MM.1S (cell line): Measurements from ENCODE around the gene FRMD7.

Source experiments
- DNase-seq: peaks from one replicate; pipeline ENCODE4 v3.0.0-alpha.2; 2015
- H2AFZ ChIP-seq: fragments of 300-600 bp; sonication (generic); 2 replicates; pipeline ENCODE4 v1.6.0; 2016; ENCODE audit warnings: antibody characterized with exemption, low read length
- H3F3A ChIP-seq: fragments of 300-600 bp; sonication (generic); 2 replicates; pipeline ENCODE4 v1.6.1; 2016; ENCODE audit warnings: mild to moderate bottlenecking, antibody characterized with exemption, low read length, moderate library complexity, mixed read lengths; ENCODE audit not compliant: insufficient read depth
- H3K27ac ChIP-seq: fragments of 300-600 bp; sonication (generic); 2 replicates; pipeline ENCODE4 v1.5.1; 2016; ENCODE audit warnings: mild to moderate bottlenecking, low read length
- H3K27me3 ChIP-seq: fragments of 300-600 bp; sonication (generic); replicated peaks from 2 replicates; pipeline ENCODE4 v1.6.0; 2016; ENCODE audit warnings: low read length; ENCODE audit not compliant: insufficient read depth
- H3K36me3 ChIP-seq: fragments of 300-600 bp; sonication (generic); replicated peaks from 2 replicates; pipeline ENCODE4 v1.6.1; 2016; ENCODE audit warnings: mild to moderate bottlenecking, low read length, mixed read lengths; ENCODE audit not compliant: insufficient read depth
- H3K4me1 ChIP-seq: fragments of 300-600 bp; sonication (generic); 2 replicates; pipeline ENCODE4 v1.6.1; 2016; ENCODE audit warnings: low read length, mixed read lengths
- H3K4me2 ChIP-seq: fragments of 300-600 bp; sonication (generic); 2 replicates; pipeline ENCODE4 v1.6.0; 2016; ENCODE audit warnings: low read depth, low read length
- H3K4me3 ChIP-seq: fragments of 300-600 bp; sonication (generic); 2 replicates; pipeline ENCODE4 v1.5.1; 2016; ENCODE audit warnings: low read length, mixed read lengths
- H3K79me2 ChIP-seq: fragments of 300-600 bp; sonication (generic); 2 replicates; pipeline ENCODE4 v1.6.1; 2016; ENCODE audit warnings: mixed run types, low read length, mixed read lengths
- H3K9ac ChIP-seq: fragments of 300-600 bp; sonication (generic); 2 replicates; pipeline ENCODE4 v1.6.1; 2016; ENCODE audit warnings: low read length, mixed read lengths
- H3K9me2 ChIP-seq: fragments of 300-600 bp; sonication (generic); replicated peaks from 2 replicates; pipeline ENCODE4 v1.6.1; 2016; ENCODE audit warnings: mild to moderate bottlenecking, low read length, mixed read lengths; ENCODE audit not compliant: insufficient read depth
- H3K9me3 ChIP-seq: fragments of 300-600 bp; sonication (generic); replicated peaks from 2 replicates; pipeline ENCODE4 v1.6.1; 2016; ENCODE audit warnings: mild to moderate bottlenecking, low read length, mixed read lengths; ENCODE audit not compliant: insufficient read depth
- H4K20me1 ChIP-seq: fragments of 300-600 bp; sonication (generic); 2 replicates; pipeline ENCODE4 v1.6.1; 2016; ENCODE audit warnings: mild to moderate bottlenecking, low read length, moderate library complexity, mixed read lengths; ENCODE audit not compliant: insufficient read depth
- EZH2 ChIP-seq: fragments of 300-600 bp; sonication (generic); optimal IDR thresholded peaks from 2 replicates; pipeline ENCODE3; 2017; ENCODE audit warnings: low read depth, mild to moderate bottlenecking, antibody characterized with exemption, low read length, mixed read lengths
- EZH2phosphoT487 ChIP-seq: fragments of 300-600 bp; sonication (generic); IDR thresholded peaks from 2 replicates; pipeline ENCODE4 v1.6.1; 2018; ENCODE audit warnings: antibody characterized with exemption, low read length
- TF ChIP-seq, protein P1 (sequence below): fragments of 300-600 bp; sonication (generic); IDR thresholded peaks from 2 replicates; pipeline ENCODE4 v1.5.1; 2016; ENCODE audit warnings: antibody characterized with exemption, low read length, mixed read lengths

FRMD7 gene

DNA sequence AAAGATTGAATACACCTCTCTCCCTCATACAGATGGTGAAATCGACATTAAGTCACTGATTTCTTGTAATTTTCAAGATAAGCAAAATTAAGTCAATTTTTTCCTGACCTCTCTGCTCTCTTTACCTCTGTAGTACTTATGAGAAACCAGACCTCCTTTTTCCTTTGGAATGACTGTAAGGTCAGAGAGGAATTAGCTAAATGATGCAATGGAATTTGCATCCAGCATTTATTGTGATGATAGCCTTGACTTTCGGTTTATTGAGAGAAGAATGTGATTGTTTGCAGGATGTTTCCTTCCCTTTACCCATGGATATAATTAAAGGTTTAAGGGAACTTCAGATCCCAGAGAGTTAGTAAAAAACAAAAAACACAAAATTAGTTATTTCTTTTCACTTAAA is 82.4 kb downstream of the FRMD7 start:
- Histone ChIP-seq H3K36me3 (no peaks in the 10 kb centered on the region), H3K27me3 (no peaks in the 10 kb centered on the region), H3K79me2 (peaks cover 43% of the 10 kb centered on the region), H3F3A (no peaks in the 10 kb centered on the region), H3K27ac (no peak overlapping the region), H3K9ac (no peak overlapping the region), H2AFZ (no peak overlapping the region), H3K4me1 (no peaks in the 10 kb centered on the region), H4K20me1 (no peaks in the 10 kb centered on the region), H3K9me3 (no peaks in the 10 kb centered on the region), H3K4me2 (no peak overlapping the region), H3K9me2 (no peaks in the 10 kb centered on the region), H3K4me3 (no peak overlapping the region)
- TF ChIP-seq, protein P1, sequence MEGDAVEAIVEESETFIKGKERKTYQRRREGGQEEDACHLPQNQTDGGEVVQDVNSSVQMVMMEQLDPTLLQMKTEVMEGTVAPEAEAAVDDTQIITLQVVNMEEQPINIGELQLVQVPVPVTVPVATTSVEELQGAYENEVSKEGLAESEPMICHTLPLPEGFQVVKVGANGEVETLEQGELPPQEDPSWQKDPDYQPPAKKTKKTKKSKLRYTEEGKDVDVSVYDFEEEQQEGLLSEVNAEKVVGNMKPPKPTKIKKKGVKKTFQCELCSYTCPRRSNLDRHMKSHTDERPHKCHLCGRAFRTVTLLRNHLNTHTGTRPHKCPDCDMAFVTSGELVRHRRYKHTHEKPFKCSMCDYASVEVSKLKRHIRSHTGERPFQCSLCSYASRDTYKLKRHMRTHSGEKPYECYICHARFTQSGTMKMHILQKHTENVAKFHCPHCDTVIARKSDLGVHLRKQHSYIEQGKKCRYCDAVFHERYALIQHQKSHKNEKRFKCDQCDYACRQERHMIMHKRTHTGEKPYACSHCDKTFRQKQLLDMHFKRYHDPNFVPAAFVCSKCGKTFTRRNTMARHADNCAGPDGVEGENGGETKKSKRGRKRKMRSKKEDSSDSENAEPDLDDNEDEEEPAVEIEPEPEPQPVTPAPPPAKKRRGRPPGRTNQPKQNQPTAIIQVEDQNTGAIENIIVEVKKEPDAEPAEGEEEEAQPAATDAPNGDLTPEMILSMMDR, result no peak
- TF ChIP-seq EZH2phosphoT487 (no peak), EZH2 (no peak)
- DNase-seq, result no peak

DNA sequence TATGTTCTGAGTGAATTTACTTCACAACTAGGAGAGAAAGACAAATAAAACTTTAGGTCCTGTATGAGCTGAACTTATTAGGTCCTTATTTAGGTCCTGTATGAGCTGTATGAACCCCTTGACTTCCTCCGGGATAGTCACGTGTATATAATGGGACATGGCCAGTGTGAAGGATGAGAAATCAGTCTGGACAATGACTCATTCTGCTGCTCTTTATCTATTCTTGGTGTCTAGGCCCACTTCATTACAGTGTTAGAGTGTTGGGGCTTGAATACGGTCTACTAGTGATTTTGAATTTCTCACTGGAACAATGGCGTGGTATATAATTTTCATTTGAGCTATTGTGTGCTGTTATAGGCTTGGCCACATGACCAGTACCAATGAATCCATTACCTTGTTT is 82.9 kb downstream of the FRMD7 start:
- Histone ChIP-seq H3K9ac (no peak overlapping the region), H3K27me3 (no peaks in the 10 kb centered on the region), H3K79me2 (peaks cover 48% of the 10 kb centered on the region), H3F3A (no peaks in the 10 kb centered on the region), H3K9me3 (no peaks in the 10 kb centered on the region), H4K20me1 (no peaks in the 10 kb centered on the region), H3K9me2 (no peaks in the 10 kb centered on the region), H3K4me3 (no peak overlapping the region), H3K36me3 (no peaks in the 10 kb centered on the region), H3K27ac (no peak overlapping the region), H3K4me2 (no peak overlapping the region), H2AFZ (no peak overlapping the region), H3K4me1 (no peaks in the 10 kb centered on the region)
- no peak for DNase-seq
- TF ChIP-seq, protein P1, result no peak
- TF ChIP-seq EZH2, result no peak
- TF ChIP-seq EZH2phosphoT487, result no peak

DNA sequence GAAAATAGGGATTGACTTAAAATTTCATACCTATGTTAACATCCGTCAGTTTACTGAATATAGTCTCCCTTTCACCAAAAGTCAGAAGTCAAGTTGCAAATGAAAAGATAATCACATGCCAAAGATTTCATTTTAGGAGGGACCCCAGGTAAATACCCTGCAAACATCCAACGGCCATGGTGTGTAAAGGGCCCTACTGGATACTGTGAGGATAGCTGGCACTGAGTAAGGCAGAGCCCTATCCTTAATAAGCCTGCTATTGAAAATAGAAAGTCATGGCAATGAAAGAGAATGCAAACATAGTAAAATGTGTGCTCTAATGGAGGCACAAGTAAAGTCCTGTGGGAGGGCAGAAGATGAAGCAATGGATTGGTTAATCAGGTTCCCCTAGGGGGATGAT is 83.8 kb downstream of the FRMD7 start:
- no peaks in the 10 kb centered on the region for H3K4me1 ChIP-seq
- H3K27me3 ChIP-seq, result no peaks in the 10 kb centered on the region
- H3K27ac ChIP-seq, result no peak overlapping the region
- no peak overlapping the region for H3K4me2 ChIP-seq
- no peaks in the 10 kb centered on the region for H3K36me3 ChIP-seq
- H3K4me3 ChIP-seq, result no peak overlapping the region
- no peaks in the 10 kb centered on the region for H3K9me2 ChIP-seq
- H3K9me3 ChIP-seq, result no peaks in the 10 kb centered on the region
- H3K79me2 ChIP-seq, result peaks cover 55% of the 10 kb centered on the region
- no peaks in the 10 kb centered on the region for H3F3A ChIP-seq
- no peak for TF ChIP-seq EZH2phosphoT487
- TF ChIP-seq, protein P1, result no peak
- TF ChIP-seq EZH2, result no peak
- H4K20me1 ChIP-seq, result no peaks in the 10 kb centered on the region
- no peak overlapping the region for H2AFZ ChIP-seq
- no peak for DNase-seq
- no peak overlapping the region for H3K9ac ChIP-seq
